Stimulated activated CD4-positive, alpha-beta T cell treated with anti-CD3 and anti-CD28 coated beads, Interleukin-1b, Interleukin-23, amount 100 ng/mL, for 4 hours (primary cell): ENCODE results near the gene C5orf47.

Experiments used
- DNase-seq, 2 donors: peaks; one replicate each; pipeline ENCODE4 v3.0.0-alpha.2; 2020; ENCODE audit warnings: low read depth in 2 of 2

Gene C5orf47

DNA sequence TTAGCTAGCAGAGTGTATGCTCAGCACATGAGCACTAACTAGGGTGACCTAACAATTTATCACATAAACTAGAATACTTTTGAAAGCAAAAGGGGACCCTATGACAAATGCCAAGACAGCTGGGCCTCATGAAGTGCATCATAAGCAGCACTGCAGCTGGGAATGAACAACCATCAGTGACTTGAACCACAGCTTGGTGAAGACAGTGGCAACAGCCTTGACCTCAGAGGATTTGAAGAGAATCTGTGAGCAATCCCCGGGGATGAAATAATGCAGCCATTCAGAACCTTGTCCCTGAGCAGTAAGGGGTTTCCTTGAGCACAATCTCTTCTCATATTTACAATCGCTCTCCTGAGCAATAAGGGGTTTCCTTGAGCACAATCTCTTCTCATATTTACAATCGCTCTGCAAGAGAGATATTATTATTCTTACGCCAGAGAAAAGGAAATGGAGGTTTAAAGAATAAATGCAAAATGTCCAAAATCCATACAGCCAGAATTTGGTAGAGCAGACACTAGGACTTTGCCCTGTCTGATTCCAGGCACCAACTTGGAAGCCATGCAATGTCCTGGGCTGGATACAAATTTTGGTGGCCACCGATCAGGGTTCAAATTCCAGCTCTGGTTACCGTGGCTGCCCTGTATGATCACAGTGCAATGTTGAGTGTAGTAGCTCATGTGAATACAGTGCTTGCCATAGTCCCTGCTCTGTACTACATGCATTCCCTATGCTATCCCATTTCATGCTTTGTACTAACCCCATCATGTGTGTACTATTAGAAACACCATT, 55.7 kb downstream of the C5orf47 start:
- no peak for DNase-seq

GRCh38 chr5:174045470-174046025, 56.6 kb downstream of the C5orf47 start, which contains the start of gene NSG2:
NSG2 (plus strand) TSS chr5:174045706; CDS start chr5:174046756, 1,050 bp downstream.
- DNase-seq, result no peak

GRCh38 chr5:174046558-174046957, 57.6 kb downstream of the C5orf47 start:
- DNase-seq, result no peak

- DNase-seq, result no peak
Measured at GRCh38 chr5:174047472-174048099, 58.6 kb downstream of the C5orf47 start.

- no peak for DNase-seq
Measured at GRCh38 chr5:174052636-174053035, 63.7 kb downstream of the C5orf47 start.

GRCh38 chr5:174053905-174054304, 64.9 kb downstream of the C5orf47 start:
- no peak for DNase-seq
